K562 (cell line): Measurements from ENCODE around the gene BAG1. TPM values are rescaled to one million over a fixed set of nuclear protein-coding genes. Genes with fewer than 3 reads are reported as not detected.

Experiments
- GTF2A2 ChIP-seq: IDR thresholded peaks from 2 replicates; pipeline ENCODE4 v1.6.1; 2016; ENCODE audit warnings: mild to moderate bottlenecking, missing genetic modification characterization, missing compliant biosample characterization
- POLR2G ChIP-seq: fragments of 200-400 bp; formaldehyde crosslinking; IDR thresholded peaks from 2 replicates; pipeline ENCODE4 v1.6.1; 2017; ENCODE audit warnings: low read depth, mild to moderate bottlenecking, antibody characterized with exemption, low read length, moderate library complexity
- SMARCE1 ChIP-seq: fragments of 450-650 bp; IDR thresholded peaks from 2 replicates; pipeline ENCODE4 v1.7.1; 2016; ENCODE audit warnings: mild to moderate bottlenecking
- XRCC5 ChIP-seq: fragments of 200-400 bp; formaldehyde crosslinking; IDR thresholded peaks from 2 replicates; pipeline ENCODE4 v1.6.1; 2017; ENCODE audit warnings: low read depth, mild to moderate bottlenecking, low read length
- ZKSCAN8 ChIP-seq: fragments of 200-800 bp; sonication (Bioruptor generic); IDR thresholded peaks from 2 replicates; pipeline ENCODE4 v1.6.1; 2016; ENCODE audit warnings: missing genetic modification characterization, missing compliant biosample characterization
- polyA plus RNA-seq, 8 experiments: library from polyadenylated mRNA; depleted of rRNA in 4 of 8; stranded (reverse) in 5 of 8; unstranded in 3 of 8; fragments of >200 nt; fragmentation: Nextera tagmentation in 2 of 8; fragmentation: Illumina TruSeq in 1 of 8; extraction: Ambion mirVana in 2 of 8; extraction: Trizol in 1 of 8; gene quantifications; 2 replicates each; pipeline versions ENCODE4 v1.2.1 to v1.2.3, GENCODE V29; 2011 to 2014; ENCODE audit warnings: inconsistent platforms in 1 of 8, missing spikeins in 1 of 8
- total RNA-seq, 7 experiments: library from RNA; depleted of rRNA in 6 of 7; stranded (reverse); fragments of >200 nt in 6 of 7; fragmentation: Illumina TruSeq in 2 of 7; extraction: Trizol in 2 of 7; gene quantifications; 2 replicates each; pipeline versions ENCODE4 v1.2.1 to v1.2.3, GENCODE V29; 2011 to 2021; ENCODE audit warnings: low replicate concordance in 1 of 7
- TF ChIP-seq, protein P1 (sequence below): fragments of 250-450 bp; sonication (Bioruptor Pico); IDR thresholded peaks from 2 replicates; pipeline ENCODE4 v1.5.0; 2020; ENCODE audit warnings: mild to moderate bottlenecking, borderline replicate concordance
- TF ChIP-seq, protein P2 (sequence below), 2 experiments: fragments of 450-650 bp; IDR thresholded peaks; 2 replicates each; pipeline ENCODE4 v1.6.1; 2016; ENCODE audit warnings: mild to moderate bottlenecking in 2 of 2, borderline replicate concordance in 1 of 2, low read depth in 1 of 2, moderate library complexity in 1 of 2
- TF ChIP-seq, protein P3 (sequence below): fragments of 250-450 bp; sonication (Bioruptor Pico); IDR thresholded peaks from 2 replicates; pipeline ENCODE4 v1.5.0; 2022; ENCODE audit warnings: mild to moderate bottlenecking
- TF ChIP-seq, protein P4 (sequence below), 3 experiments: fragments of 200-800 bp in 1 of 3; fragments of 250-450 bp in 1 of 3; fragments of 450-650 bp in 1 of 3; sonication (Bioruptor Pico) in 1 of 3; sonication (Bioruptor generic) in 1 of 3; formaldehyde crosslinking in 1 of 3; IDR thresholded peaks; 2 replicates each; pipeline versions ENCODE4 v1.6.1 to v1.8.0; 2016 to 2022; ENCODE audit warnings: mild to moderate bottlenecking in 2 of 3, missing genetic modification characterization in 2 of 3, missing compliant biosample characterization in 1 of 3, moderate library complexity in 1 of 3

BAG1 gene
- total and polyA plus RNA-seq, 9 of the 15 experiments (the other 6 are each of a cell fraction or from before 2014, with no cell fraction given), result 9.7 to 106 (median 56.9) TPM

DNA sequence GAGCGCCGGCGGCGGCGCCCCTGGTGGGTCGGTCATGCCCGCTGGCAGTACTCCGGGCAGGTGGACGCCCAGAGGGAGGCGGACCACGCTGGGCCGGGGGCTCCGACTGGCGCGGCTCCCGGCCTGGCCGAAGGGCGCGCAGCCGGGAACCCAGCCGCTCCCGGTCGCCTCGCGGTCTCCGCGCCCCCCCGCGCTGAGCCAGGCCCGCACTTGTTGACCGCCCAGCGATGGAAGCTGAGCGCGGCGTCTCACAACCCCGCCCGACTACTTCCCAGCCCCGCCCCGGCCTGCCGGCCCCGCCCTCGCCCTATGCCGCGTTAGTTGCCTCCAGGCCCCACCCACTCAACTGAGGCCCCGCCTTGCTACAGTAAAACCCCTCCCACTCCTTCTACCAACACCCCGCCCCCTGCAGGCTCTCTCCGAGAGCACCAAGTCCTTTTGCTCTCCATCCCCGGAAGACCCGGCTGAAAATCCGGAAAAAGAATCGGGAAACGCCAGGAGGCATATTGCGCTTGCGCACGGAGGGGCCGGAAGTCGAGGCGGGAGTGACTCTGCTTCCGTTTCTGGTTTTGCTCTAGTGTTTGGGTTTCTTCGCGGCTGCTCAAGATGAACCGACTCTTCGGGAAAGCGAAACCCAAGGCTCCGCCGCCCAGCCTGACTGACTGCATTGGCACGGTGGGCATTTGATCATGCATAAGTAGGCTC lies at the start of gene BAG1, which contains the start of gene CHMP5 (continued):
- TF ChIP-seq, protein P1, sequence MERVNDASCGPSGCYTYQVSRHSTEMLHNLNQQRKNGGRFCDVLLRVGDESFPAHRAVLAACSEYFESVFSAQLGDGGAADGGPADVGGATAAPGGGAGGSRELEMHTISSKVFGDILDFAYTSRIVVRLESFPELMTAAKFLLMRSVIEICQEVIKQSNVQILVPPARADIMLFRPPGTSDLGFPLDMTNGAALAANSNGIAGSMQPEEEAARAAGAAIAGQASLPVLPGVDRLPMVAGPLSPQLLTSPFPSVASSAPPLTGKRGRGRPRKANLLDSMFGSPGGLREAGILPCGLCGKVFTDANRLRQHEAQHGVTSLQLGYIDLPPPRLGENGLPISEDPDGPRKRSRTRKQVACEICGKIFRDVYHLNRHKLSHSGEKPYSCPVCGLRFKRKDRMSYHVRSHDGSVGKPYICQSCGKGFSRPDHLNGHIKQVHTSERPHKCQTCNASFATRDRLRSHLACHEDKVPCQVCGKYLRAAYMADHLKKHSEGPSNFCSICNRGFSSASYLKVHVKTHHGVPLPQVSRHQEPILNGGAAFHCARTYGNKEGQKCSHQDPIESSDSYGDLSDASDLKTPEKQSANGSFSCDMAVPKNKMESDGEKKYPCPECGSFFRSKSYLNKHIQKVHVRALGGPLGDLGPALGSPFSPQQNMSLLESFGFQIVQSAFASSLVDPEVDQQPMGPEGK (CRISPR knock-in tag), result no peak
- TF ChIP-seq, protein P2, sequence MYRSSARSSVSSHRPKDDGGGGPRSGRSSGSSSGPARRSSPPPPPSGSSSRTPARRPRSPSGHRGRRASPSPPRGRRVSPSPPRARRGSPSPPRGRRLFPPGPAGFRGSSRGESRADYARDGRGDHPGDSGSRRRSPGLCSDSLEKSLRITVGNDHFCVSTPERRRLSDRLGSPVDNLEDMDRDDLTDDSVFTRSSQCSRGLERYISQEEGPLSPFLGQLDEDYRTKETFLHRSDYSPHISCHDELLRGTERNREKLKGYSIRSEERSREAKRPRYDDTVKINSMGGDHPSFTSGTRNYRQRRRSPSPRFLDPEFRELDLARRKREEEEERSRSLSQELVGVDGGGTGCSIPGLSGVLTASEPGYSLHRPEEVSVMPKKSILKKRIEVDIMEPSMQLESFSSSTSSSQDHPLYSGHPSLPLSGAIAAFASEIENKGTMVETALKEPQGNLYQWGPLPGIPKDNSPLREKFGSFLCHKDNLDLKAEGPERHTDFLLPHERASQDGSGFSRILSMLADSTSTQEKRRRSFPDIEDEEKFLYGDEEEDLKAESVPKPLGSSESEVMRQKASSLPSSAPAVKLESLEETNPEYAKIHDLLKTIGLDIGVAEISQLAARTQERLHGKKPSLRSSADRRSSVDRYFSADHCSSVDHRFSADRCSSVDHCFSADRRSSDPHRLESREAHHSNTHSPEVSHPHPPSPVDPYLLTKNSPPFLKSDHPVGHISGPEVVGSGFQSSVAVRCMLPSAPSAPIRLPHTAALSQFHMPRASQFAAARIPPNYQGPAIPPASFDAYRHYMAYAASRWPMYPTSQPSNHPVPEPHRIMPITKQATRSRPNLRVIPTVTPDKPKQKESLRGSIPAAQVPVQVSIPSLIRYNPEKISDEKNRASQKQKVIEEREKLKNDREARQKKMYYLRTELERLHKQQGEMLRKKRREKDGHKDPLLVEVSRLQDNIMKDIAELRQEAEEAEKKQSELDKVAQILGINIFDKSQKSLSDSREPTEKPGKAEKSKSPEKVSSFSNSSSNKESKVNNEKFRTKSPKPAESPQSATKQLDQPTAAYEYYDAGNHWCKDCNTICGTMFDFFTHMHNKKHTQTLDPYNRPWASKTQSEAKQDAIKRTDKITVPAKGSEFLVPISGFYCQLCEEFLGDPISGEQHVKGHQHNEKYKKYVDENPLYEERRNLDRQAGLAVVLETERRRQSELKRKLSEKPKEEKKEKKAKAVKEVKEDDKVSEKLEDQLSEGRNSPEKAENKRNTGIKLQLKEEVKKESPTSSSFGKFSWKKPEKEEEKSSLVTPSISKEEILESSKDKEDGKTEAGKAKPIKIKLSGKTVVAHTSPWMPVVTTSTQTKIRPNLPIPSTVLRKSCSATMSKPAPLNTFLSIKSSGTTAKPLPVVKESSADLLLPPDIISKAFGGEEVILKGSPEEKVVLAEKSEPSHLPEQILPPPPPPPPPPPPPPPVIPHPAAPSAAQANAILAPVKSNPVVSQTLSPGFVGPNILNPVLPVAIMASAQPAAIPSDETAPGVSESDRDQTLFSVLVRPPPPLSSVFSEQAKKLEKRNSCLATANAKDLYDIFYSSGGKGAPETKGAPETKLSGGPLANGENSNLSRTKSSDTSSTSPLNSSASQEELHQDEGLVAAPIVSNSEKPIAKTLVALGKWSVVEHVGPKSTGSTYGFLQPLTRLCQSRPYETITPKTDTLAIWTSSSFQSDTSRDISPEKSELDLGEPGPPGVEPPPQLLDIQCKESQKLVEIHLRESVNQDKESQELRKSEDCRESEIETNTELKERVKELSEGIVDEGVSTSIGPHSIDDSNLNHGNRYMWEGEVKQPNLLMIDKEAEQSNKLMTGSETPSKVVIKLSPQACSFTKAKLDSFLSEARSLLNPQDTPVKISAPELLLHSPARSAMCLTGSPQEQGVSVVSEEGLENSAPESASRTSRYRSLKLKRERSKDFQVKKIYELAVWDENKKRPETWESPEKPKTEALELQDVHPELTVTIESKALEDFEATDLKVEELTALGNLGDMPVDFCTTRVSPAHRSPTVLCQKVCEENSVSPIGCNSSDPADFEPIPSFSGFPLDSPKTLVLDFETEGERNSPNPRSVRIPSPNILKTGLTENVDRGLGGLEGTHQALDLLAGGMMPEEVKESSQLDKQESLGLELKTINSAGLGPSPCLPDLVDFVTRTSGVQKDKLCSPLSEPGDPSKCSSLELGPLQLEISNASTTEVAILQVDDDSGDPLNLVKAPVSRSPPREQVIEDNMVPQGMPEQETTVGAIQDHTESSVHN (IDR thresholded peaks at IDR 0.05; ENCODE audit: borderline replicate concordance in 1 of 2, low read depth in 1 of 2), result no peak
- TF ChIP-seq POLR2G (peak; percentile 93), ZKSCAN8 (no peak), GTF2A2 (tag) (no peak), XRCC5 (no peak), SMARCE1 (no peak)
- TF ChIP-seq, protein P3, sequence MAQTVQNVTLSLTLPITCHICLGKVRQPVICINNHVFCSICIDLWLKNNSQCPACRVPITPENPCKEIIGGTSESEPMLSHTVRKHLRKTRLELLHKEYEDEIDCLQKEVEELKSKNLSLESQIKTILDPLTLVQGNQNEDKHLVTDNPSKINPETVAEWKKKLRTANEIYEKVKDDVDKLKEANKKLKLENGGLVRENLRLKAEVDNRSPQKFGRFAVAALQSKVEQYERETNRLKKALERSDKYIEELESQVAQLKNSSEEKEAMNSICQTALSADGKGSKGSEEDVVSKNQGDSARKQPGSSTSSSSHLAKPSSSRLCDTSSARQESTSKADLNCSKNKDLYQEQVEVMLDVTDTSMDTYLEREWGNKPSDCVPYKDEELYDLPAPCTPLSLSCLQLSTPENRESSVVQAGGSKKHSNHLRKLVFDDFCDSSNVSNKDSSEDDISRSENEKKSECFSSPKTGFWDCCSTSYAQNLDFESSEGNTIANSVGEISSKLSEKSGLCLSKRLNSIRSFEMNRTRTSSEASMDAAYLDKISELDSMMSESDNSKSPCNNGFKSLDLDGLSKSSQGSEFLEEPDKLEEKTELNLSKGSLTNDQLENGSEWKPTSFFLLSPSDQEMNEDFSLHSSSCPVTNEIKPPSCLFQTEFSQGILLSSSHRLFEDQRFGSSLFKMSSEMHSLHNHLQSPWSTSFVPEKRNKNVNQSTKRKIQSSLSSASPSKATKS, result no peak
- TF ChIP-seq, protein P4, sequence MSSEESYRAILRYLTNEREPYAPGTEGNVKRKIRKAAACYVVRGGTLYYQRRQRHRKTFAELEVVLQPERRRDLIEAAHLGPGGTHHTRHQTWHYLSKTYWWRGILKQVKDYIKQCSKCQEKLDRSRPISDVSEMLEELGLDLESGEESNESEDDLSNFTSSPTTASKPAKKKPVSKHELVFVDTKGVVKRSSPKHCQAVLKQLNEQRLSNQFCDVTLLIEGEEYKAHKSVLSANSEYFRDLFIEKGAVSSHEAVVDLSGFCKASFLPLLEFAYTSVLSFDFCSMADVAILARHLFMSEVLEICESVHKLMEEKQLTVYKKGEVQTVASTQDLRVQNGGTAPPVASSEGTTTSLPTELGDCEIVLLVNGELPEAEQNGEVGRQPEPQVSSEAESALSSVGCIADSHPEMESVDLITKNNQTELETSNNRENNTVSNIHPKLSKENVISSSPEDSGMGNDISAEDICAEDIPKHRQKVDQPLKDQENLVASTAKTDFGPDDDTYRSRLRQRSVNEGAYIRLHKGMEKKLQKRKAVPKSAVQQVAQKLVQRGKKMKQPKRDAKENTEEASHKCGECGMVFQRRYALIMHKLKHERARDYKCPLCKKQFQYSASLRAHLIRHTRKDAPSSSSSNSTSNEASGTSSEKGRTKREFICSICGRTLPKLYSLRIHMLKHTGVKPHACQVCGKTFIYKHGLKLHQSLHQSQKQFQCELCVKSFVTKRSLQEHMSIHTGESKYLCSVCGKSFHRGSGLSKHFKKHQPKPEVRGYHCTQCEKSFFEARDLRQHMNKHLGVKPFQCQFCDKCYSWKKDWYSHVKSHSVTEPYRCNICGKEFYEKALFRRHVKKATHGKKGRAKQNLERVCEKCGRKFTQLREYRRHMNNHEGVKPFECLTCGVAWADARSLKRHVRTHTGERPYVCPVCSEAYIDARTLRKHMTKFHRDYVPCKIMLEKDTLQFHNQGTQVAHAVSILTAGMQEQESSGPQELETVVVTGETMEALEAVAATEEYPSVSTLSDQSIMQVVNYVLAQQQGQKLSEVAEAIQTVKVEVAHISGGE (CRISPR knock-in tag; IDR thresholded peaks at IDR 0.05), result peak in 1 of 3 experiments; percentile 85; a peak in 2 of 6 replicates
